K562 (cell line): ENCODE measurements around the gene ZNF544. TPM values are rescaled to one million over a fixed set of nuclear protein-coding genes. Genes with fewer than 3 reads are reported as not detected.

Source experiments
- ATAC-seq: fragments of 200-7000 bp; cut with Tn5 transposase; 3 replicates; pipeline ENCODE4 v1.9.1; 2020; ENCODE audit warnings: moderate library complexity
- BruUV-seq: library from RNA; stranded (reverse); fragments of 400-500 nt; replicated peaks from 2 replicates; lab custom pipeline; 2021; lab: Mats Ljungman, UMichigan
- CTCF ChIA-PET: fragments of 300-600 bp; formaldehyde crosslinking; extraction: SDS; loops from one replicate; lab custom pipeline; 2021; ENCODE audit warnings: low intra/inter-chr PET ratio; lab: Yijun Ruan, JAX
- POLR2A ChIA-PET: fragments of 300-600, 350-650 bp; sonication (Branson Sonifier 250); formaldehyde crosslinking; extraction: SDS; loops from one replicate; lab custom pipeline; 2021; ENCODE audit warnings: antibody characterized with exemption, inconsistent platforms; lab: Yijun Ruan, JAX
- DNase-seq, 4 experiments: peaks; one replicate each; pipeline versions ENCODE4 v3.0.0 to v3.0.0-alpha.2; 2011 to 2018; ENCODE audit warnings: low spot score in 3 of 4, mixed read lengths in 3 of 4; ENCODE audit errors: extremely low read depth in 1 of 4
- FAIRE-seq: peaks from 2 replicates; lab custom pipeline; 2011; peaks lifted over from hg19 to GRCh38; lab: Jason Lieb, UNC
- H2AFZ ChIP-seq: 2 replicates; pipeline ENCODE4 v1.6.0; 2011; ENCODE audit warnings: low read depth, low read length, control low read depth, inconsistent platforms
- H3K27ac ChIP-seq: fragments of 200-600 bp; 3 replicates; pipeline ENCODE4 v1.8.0; 2011; ENCODE audit warnings: low read depth, mild to moderate bottlenecking, control low read depth, inconsistent platforms, low read length, moderate library complexity, mixed read lengths; ENCODE audit errors: extremely low read depth
- H3K27me3 ChIP-seq, 2 experiments: fragments of 300-600 bp in 1 of 2; 2 replicates in 1 of 2; 3 replicates in 1 of 2; pipeline versions ENCODE4 v1.6.0 to v1.8.0; 2011; ENCODE audit warnings: inconsistent platforms in 2 of 2, low read length in 2 of 2, mild to moderate bottlenecking in 1 of 2, mixed read lengths in 1 of 2, moderate library complexity in 1 of 2; ENCODE audit not compliant: control insufficient read depth in 2 of 2, insufficient read depth in 2 of 2
- H3K36me3 ChIP-seq: fragments of 300-600 bp; 3 replicates; pipeline ENCODE4 v1.8.0; 2011; ENCODE audit warnings: mild to moderate bottlenecking, low read length, inconsistent platforms; ENCODE audit not compliant: control insufficient read depth, insufficient read depth
- H3K4me1 ChIP-seq, 2 experiments: fragments of 200-600 bp in 1 of 2; replicated peaks in 1 of 2; 2 replicates in 1 of 2; 3 replicates in 1 of 2; pipeline versions ENCODE4 v1.5.1 to v1.8.0; 2011; ENCODE audit warnings: inconsistent platforms in 2 of 2, low read length in 2 of 2, mild to moderate bottlenecking in 1 of 2, mixed read lengths in 1 of 2, moderate library complexity in 1 of 2; ENCODE audit not compliant: control insufficient read depth in 2 of 2, insufficient read depth in 2 of 2
- H3K4me2 ChIP-seq: 2 replicates; pipeline ENCODE4 v1.6.1; 2011; ENCODE audit warnings: low read length, control low read depth, inconsistent platforms, mixed read lengths; ENCODE audit not compliant: insufficient read depth
- H3K4me3 ChIP-seq: fragments of 200-600 bp; sonication (generic), shearing (Covaris generic); 2 replicates; pipeline ENCODE4 v1.5.1; 2016; ENCODE audit warnings: control low read depth, inconsistent platforms
- H3K79me2 ChIP-seq: fragments of 200-600 bp; 3 replicates; pipeline ENCODE4 v1.8.0; 2011; ENCODE audit warnings: low read length, inconsistent platforms; ENCODE audit not compliant: control insufficient read depth, insufficient read depth
- H3K9ac ChIP-seq, 2 experiments: 2 replicates each; pipeline versions ENCODE4 v1.6.0 to v1.6.1; 2011; ENCODE audit warnings: low read depth in 2 of 2, low read length in 2 of 2, control low read depth in 1 of 2, inconsistent platforms in 1 of 2, mild to moderate bottlenecking in 1 of 2, mixed read lengths in 1 of 2; ENCODE audit not compliant: insufficient read depth in 1 of 2
- H3K9me1 ChIP-seq: one replicate; pipeline ENCODE4 v1.6.0; 2011; ENCODE audit warnings: inconsistent platforms, mild to moderate bottlenecking, low read length, moderate library complexity; ENCODE audit not compliant: control insufficient read depth, insufficient read depth
- H3K9me3 ChIP-seq: replicated peaks from 2 replicates; pipeline ENCODE4 v1.5.1; 2011; ENCODE audit warnings: low read depth, low read length, inconsistent platforms; ENCODE audit not compliant: control insufficient read depth, insufficient read depth
- H4K20me1 ChIP-seq: replicated peaks from 2 replicates; pipeline ENCODE4 v1.6.1; 2011; ENCODE audit warnings: low read length, inconsistent platforms, mixed read lengths; ENCODE audit not compliant: control insufficient read depth, insufficient read depth
- ATF3 ChIP-seq, 2 experiments: fragments of 450-650 bp in 1 of 2; sonication (generic) in 1 of 2; formaldehyde crosslinking in 1 of 2; IDR thresholded peaks in 1 of 2; conservative IDR thresholded peaks in 1 of 2; 2 replicates each; pipeline versions ENCODE4 v1.6.1 to v1.8.1; 2016 to 2023; ENCODE audit warnings: mild to moderate bottlenecking in 2 of 2, moderate library complexity in 2 of 2, inconsistent platforms in 1 of 2, missing genetic modification reagents in 1 of 2
- JUN ChIP-seq, 2 experiments: sonication (generic) in 1 of 2; formaldehyde crosslinking in 1 of 2; IDR thresholded peaks; 2 replicates each; pipeline versions ENCODE4 v1.6.1 to v1.8.0; 2012 to 2022; ENCODE audit warnings: borderline replicate concordance in 2 of 2, mild to moderate bottlenecking in 2 of 2, improper control_type of control experiment in 1 of 2, low read depth in 1 of 2, low read length in 1 of 2, missing genetic modification reagents in 1 of 2
- MIER1 ChIP-seq: fragments of 450-650 bp; IDR thresholded peaks from 2 replicates; pipeline ENCODE4 v1.6.1; 2016; ENCODE audit warnings: antibody characterized with exemption, mild to moderate bottlenecking, low read depth
- NR2F6 ChIP-seq: fragments of 450-650 bp; formaldehyde crosslinking; IDR thresholded peaks from 2 replicates; pipeline ENCODE4 v1.4.0; 2020; ENCODE audit warnings: mild to moderate bottlenecking
- POLR2AphosphoS2 ChIP-seq: IDR thresholded peaks from 2 replicates; pipeline ENCODE4 v1.6.1; 2012; ENCODE audit warnings: low read length, improper control_type of control experiment
- POLR3A ChIP-seq: IDR thresholded peaks from 2 replicates; pipeline ENCODE4 v1.6.1; 2011; ENCODE audit warnings: borderline replicate concordance, mild to moderate bottlenecking, moderate library complexity; ENCODE audit not compliant: insufficient read length, insufficient read depth; ENCODE audit errors: extremely low read depth
- RBM17 ChIP-seq: fragments of 200-400 bp; formaldehyde crosslinking; IDR thresholded peaks from 2 replicates; pipeline ENCODE4 v1.6.1; 2017; ENCODE audit warnings: low read depth, mild to moderate bottlenecking, low read length, borderline replicate concordance
- SAFB ChIP-seq: fragments of 200-400 bp; formaldehyde crosslinking; IDR thresholded peaks from 2 replicates; pipeline ENCODE4 v1.6.1; 2017; ENCODE audit warnings: low read depth, low read length, borderline replicate concordance
- SETDB1 ChIP-seq: IDR thresholded peaks from one replicate; pipeline ENCODE4 v1.6.1; 2012; ENCODE audit warnings: low read length, control low read depth, inconsistent platforms
- ZC3H4 ChIP-seq: sonication (generic); formaldehyde crosslinking; IDR thresholded peaks from 2 replicates; pipeline ENCODE4 v1.9.0; 2021; ENCODE audit warnings: missing genetic modification reagents, borderline replicate concordance
- ZNF41 ChIP-seq: fragments of 250-450 bp; sonication (Bioruptor Pico); conservative IDR thresholded peaks from 2 replicates; pipeline ENCODE4 v1.4.0; 2020; ENCODE audit warnings: mild to moderate bottlenecking
- ZNF830 ChIP-seq: fragments of 250-450 bp; sonication (Bioruptor Pico); IDR thresholded peaks from 2 replicates; pipeline ENCODE4 v1.5.0; 2021; ENCODE audit warnings: mild to moderate bottlenecking
- WGBS: fragments of 100-300 bp; shearing (Covaris generic); methylation state at CpG from one replicate; pipeline ENCODE4 v1.1.6; 2016; ENCODE audit warnings: low coverage, mixed read lengths; ENCODE audit not compliant: insufficient coverage; ENCODE audit errors: missing lambda C conversion rate; 5-methylcytosine and 5-hydroxymethylcytosine counted together
- in situ Hi-C: fragments of 300-500 bp; cut with MboI; formaldehyde crosslinking; loops from 4 replicates; pipeline ENCODE4 v1.15.0; 2018; ENCODE audit warnings: inconsistent platforms, mixed read lengths
- intact Hi-C: fragments of 100-400 bp; cut with micrococcal nuclease; formaldehyde crosslinking; loops from 2 replicates; pipeline ENCODE4 v1.14.2; 2022
- polyA plus RNA-seq, 8 experiments: library from polyadenylated mRNA; depleted of rRNA in 4 of 8; stranded (reverse) in 5 of 8; unstranded in 3 of 8; fragments of >200 nt; fragmentation: Nextera tagmentation in 2 of 8; fragmentation: Illumina TruSeq in 1 of 8; extraction: Ambion mirVana in 2 of 8; extraction: Trizol in 1 of 8; gene quantifications; 2 replicates each; pipeline versions ENCODE4 v1.2.1 to v1.2.3, GENCODE V29; 2011 to 2014; ENCODE audit warnings: inconsistent platforms in 1 of 8, missing spikeins in 1 of 8
- total RNA-seq, 7 experiments: library from RNA; depleted of rRNA in 6 of 7; stranded (reverse); fragments of >200 nt in 6 of 7; fragmentation: Illumina TruSeq in 2 of 7; extraction: Trizol in 2 of 7; gene quantifications; 2 replicates each; pipeline versions ENCODE4 v1.2.1 to v1.2.3, GENCODE V29; 2011 to 2021; ENCODE audit warnings: low replicate concordance in 1 of 7
- TF ChIP-seq, protein P1 (sequence below): fragments of 450-650 bp; IDR thresholded peaks from 2 replicates; pipeline ENCODE4 v1.6.1; 2016; ENCODE audit warnings: missing biosample characterization, missing genetic modification characterization

The ZNF544 gene
- total and polyA plus RNA-seq, 9 of the 15 experiments (the other 6 are each of a cell fraction or from before 2014, with no cell fraction given): 23.6 to 59.0 (median 41.4) TPM

DNA sequence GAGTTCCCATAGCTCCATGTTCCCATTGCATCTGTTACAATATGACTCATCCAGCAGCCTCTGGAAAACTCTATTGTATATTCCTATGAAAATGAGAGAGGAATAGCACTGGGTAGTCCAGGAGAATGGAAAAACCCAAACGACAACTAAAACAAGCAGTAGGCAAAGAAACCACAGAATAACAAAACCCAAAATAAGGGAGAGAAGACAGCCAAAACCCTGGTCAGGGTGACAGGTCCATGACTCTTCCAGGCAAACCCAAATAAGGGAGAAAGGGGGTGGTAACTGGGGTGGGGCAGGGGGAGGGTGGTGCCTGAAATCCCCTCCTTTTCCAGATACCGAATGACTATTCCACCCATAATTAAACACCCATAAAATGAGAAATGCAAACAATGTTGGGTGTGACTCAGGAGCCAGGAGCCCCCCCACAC lies 46.1 kb downstream of the ZNF544 start:
- H3K4me1 ChIP-seq: peaks cover 3 to 14% of the 10 kb centered on the region in 2 experiments; a peak in 4 of 5 replicates
- H3K36me3 ChIP-seq: peaks cover 17% of the 10 kb centered on the region; the same call in 2 of the 3 replicates
- H3K9ac ChIP-seq: no peak overlapping the region
- no peak overlapping the region for H2AFZ ChIP-seq
- in situ Hi-C loops (no loop called here), intact Hi-C loops (loop anchor here (5.0 kb wide), 1 partner anchor 133 kb away; the partner anchor contains the start of gene ZNF584)
- H3K27me3 ChIP-seq: no peaks in the 10 kb centered on the region
- H4K20me1 ChIP-seq: no peaks in the 10 kb centered on the region
- H3K9me1 ChIP-seq: no peaks in the 10 kb centered on the region
- TF ChIP-seq MIER1 (no peak), ATF3 (IDR thresholded peaks at IDR 0.05) (0 out of 2 replicates have a peak, but pooled peaks have one; percentile 15), ATF3 (CRISPR knock-in tag; conservative IDR thresholded peaks at IDR 0.05) (no peak)
- ATAC-seq (no peak), FAIRE-seq (no peak), DNase-seq (no peak)
- WGBS: 43% methylated on average over 2 of the region's 2 CpGs
- no peak overlapping the region for H3K4me3 ChIP-seq
- H3K27ac ChIP-seq: no peak overlapping the region
- ChIA-PET POLR2A (interaction anchor here (0.6 kb wide), 2 partner anchors 91 to 156 kb away, joined by 3 read pairs; no protein-coding TSS in a partner anchor), CTCF (no interaction called here)
- no TSS peak for BruUV-seq
- H3K9me3 ChIP-seq: peaks cover 14% of the 10 kb centered on the region
- peaks cover 28% of the 10 kb centered on the region for H3K79me2 ChIP-seq
- H3K4me2 ChIP-seq: no peak overlapping the region

DNA sequence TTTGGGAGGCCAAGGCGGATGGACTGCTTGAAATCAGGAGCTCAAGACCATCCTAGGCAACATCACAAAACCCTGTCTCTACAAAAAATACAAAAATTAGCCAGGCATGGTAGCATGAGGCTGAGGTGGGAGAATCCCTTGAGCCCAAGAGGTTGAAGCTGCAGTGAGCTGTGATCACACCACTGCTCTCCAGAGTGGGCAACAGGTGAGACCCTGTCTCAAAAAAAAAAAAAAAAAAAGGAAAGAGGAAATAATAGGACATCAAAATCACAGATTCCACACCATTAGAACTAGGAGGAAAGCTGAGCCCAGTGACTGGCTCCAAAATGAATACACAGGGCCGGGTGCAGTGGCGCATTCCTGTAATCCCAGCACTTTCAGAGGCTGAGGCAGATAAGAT lies 46.9 kb downstream of the ZNF544 start:
- DNase-seq (no peak), ATAC-seq (no peak), FAIRE-seq (no peak)
- Histone ChIP-seq H3K36me3 (peaks cover 24% of the 10 kb centered on the region; the same call in 2 of the 3 replicates), H3K4me1 (peaks cover 10 to 19% of the 10 kb centered on the region in 2 experiments; a peak in 4 of 5 replicates), H3K4me3 (no peak overlapping the region), H3K79me2 (peaks cover 36% of the 10 kb centered on the region), H3K27me3 (no peaks in the 10 kb centered on the region), H3K4me2 (no peak overlapping the region), H3K9me3 (peaks cover 12% of the 10 kb centered on the region), H4K20me1 (no peaks in the 10 kb centered on the region), H2AFZ (no peak overlapping the region), H3K9me1 (no peaks in the 10 kb centered on the region), H3K27ac (no peak overlapping the region), H3K9ac (no peak overlapping the region)
- POLR2A ChIA-PET: interaction anchor here (0.6 to 1.4 kb wide), 5 partner anchors 15 to 155 kb away, joined by 3 read pairs; no protein-coding TSS in a partner anchor
- in situ Hi-C loops: no loop called here
- intact Hi-C loops: loop anchor here (5.0 kb wide), 1 partner anchor 132 kb away; the partner anchor contains the start of gene ZNF584
- no TSS peak for BruUV-seq
- CTCF ChIA-PET: no interaction called here
- 89% methylated on average over 2 of the region's 3 CpGs for WGBS
- TF ChIP-seq JUN (IDR thresholded peaks at IDR 0.05; ENCODE audit: borderline replicate concordance, low read depth, low read length) (no peak), JUN (CRISPR knock-in tag; IDR thresholded peaks at IDR 0.05; ENCODE audit: borderline replicate concordance) (no peak), ZC3H4 (CRISPR knock-in tag) (no peak), NR2F6 (CRISPR knock-in tag) (no peak), ZNF830 (CRISPR knock-in tag) (no peak), ZNF41 (CRISPR knock-in tag) (no peak), POLR2AphosphoS2 (no peak), RBM17 (no peak), POLR3A (no peak), SETDB1 (no peak), SAFB (no peak)
- TF ChIP-seq, protein P1, sequence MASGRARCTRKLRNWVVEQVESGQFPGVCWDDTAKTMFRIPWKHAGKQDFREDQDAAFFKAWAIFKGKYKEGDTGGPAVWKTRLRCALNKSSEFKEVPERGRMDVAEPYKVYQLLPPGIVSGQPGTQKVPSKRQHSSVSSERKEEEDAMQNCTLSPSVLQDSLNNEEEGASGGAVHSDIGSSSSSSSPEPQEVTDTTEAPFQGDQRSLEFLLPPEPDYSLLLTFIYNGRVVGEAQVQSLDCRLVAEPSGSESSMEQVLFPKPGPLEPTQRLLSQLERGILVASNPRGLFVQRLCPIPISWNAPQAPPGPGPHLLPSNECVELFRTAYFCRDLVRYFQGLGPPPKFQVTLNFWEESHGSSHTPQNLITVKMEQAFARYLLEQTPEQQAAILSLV (tag): no peak
